Central memory CD8-positive, alpha-beta T cell (primary cell): Measurements from ENCODE around the gene ADTRP.

Experiments used
- ATAC-seq: fragments of 150-1000 bp; cut with Tn5 transposase; replicated peaks from 2 replicates; pipeline ENCODE4 v1.10.0; 2022; ENCODE audit warnings: mild to moderate bottlenecking, moderate FRiP score, moderate number of reproducible peaks; ENCODE audit not compliant: poor library complexity, severe bottlenecking; ENCODE audit errors: extremely low read depth
- DNase-seq, 2 donors: peaks; one replicate each; pipeline ENCODE4 v3.0.0; 2021; ENCODE audit warnings: low spot score in 2 of 2
- H3K27ac Mint-ChIP-seq: one replicate; pipeline ENCODE4 v1.8.0; 2022; ENCODE audit warnings: low read depth, mild to moderate bottlenecking, moderate library complexity, mixed read lengths
- H3K27me3 Mint-ChIP-seq: one replicate; pipeline ENCODE4 v1.8.0; 2022; ENCODE audit warnings: mixed read lengths
- H3K36me3 Mint-ChIP-seq: one replicate; pipeline ENCODE4 v1.8.0; 2022; ENCODE audit warnings: mild to moderate bottlenecking, moderate library complexity, mixed read lengths; ENCODE audit not compliant: insufficient read depth
- H3K4me1 Mint-ChIP-seq: one replicate; pipeline ENCODE4 v1.8.0; 2022; ENCODE audit warnings: mixed read lengths
- H3K4me3 Mint-ChIP-seq: one replicate; pipeline ENCODE4 v1.8.0; 2022; ENCODE audit warnings: mild to moderate bottlenecking, moderate library complexity, mixed read lengths
- H3K9me3 Mint-ChIP-seq: one replicate; pipeline ENCODE4 v1.8.0; 2022; ENCODE audit warnings: mixed read lengths

The ADTRP gene

GRCh38 chr6:11798096-11798495, 19.5 kb upstream of the ADTRP start:
- no peak overlapping the region for H3K27ac Mint-ChIP-seq
- H3K4me3 Mint-ChIP-seq = no peak overlapping the region

DNA sequence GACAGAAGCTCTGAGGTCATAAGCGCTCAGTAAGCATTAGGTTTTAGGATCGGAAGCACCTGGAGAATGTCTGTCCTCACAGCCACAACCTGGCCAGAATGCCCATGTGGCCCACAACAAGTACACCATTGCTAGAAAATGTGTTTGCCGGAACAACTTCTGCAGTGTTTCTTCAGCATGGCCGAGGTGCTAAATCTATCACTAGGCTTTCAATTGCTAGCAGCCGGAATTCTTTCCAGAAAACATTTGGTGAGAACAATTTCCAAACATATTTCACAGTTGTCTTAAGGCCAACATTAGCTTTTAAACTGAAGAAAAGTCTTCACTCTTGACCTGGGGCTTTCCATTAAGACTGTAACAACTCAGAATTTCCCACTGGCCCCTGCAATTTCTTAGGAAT, 18.2 kb upstream of the ADTRP start:
- Mint-ChIP-seq H3K36me3 (no peaks in the 10 kb centered on the region), H3K4me1 (no peaks in the 10 kb centered on the region), H3K4me3 (no peak overlapping the region), H3K9me3 (peaks cover 7% of the 10 kb centered on the region), H3K27ac (no peak overlapping the region), H3K27me3 (no peaks in the 10 kb centered on the region)
- no peak for ATAC-seq
- no peak for DNase-seq

More at GRCh38 chr6:11798096-11798495, 19.5 kb upstream of the ADTRP start:
- Mint-ChIP-seq H3K9me3 (peaks cover 2% of the 10 kb centered on the region), H3K4me1 (no peaks in the 10 kb centered on the region), H3K27me3 (no peaks in the 10 kb centered on the region), H3K36me3 (no peaks in the 10 kb centered on the region)
- no peak for DNase-seq
- no peak for ATAC-seq

DNA sequence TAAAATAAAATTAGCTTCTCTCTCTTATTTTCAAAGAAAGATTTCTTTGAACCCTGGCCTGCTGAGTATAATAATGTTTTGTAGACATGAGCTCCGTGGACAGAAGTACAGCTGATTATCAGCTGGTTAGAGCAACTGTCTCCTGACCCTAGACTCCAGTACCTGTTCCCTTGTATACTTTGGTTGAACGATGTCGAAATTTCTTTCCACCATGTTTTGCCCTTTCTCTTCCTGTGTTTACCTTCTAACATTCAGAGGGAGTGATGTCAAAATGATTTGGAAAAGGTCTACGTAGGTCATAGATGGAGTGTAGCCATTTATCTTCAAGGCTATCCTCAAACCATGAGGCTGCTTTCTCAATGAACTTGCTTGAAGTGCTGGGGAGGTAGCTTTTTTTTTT, 16.8 kb upstream of the ADTRP start:
- Mint-ChIP-seq H3K4me3 (no peak overlapping the region), H3K27me3 (no peaks in the 10 kb centered on the region), H3K36me3 (no peaks in the 10 kb centered on the region), H3K4me1 (no peaks in the 10 kb centered on the region), H3K27ac (no peak overlapping the region), H3K9me3 (peaks cover 7% of the 10 kb centered on the region)
- DNase-seq = no peak
- ATAC-seq = no peak

- H3K36me3 Mint-ChIP-seq = no peaks in the 10 kb centered on the region
- no peaks in the 10 kb centered on the region for H3K4me1 Mint-ChIP-seq
- no peaks in the 10 kb centered on the region for H3K27me3 Mint-ChIP-seq
- ATAC-seq (no peak), DNase-seq (no peak)
- H3K4me3 Mint-ChIP-seq = no peak overlapping the region
- no peak overlapping the region for H3K27ac Mint-ChIP-seq
- peaks cover 7% of the 10 kb centered on the region for H3K9me3 Mint-ChIP-seq
Measured at GRCh38 chr6:11793277-11793676, 14.7 kb upstream of the ADTRP start.

DNA sequence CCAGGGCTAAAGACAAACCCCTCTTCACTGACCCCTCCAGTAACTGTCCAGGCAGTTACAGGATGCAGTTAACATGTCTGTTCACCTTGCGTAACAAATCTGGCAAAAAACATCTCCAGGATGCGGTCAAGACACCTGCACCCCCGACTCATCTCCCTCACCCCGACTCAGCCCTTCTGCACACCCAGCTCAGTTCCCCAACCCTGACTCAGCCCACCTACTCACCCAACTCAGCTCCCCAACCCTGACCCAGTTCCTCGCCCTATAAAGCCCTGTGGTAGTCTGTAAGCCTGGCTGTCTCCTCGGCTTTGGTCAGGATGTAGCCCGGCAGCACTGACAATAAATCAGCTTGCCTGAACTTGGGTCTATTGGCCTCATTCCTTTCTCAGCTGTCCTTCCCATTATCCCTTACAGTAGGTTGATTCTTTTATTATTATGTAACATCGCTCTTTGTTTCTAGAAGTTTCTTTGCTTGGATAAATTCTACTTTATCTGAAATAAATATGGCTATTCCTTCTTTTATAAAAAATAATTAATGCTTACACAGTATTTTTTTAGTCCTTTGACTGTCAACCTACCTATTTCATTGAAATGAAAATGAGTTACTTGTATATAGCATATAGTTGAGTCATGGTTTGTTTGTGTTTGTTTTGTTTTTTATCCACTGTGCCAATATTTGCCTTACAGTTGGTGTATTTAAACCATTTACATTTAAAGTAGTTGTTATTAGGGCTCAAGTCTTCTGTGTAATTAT, 12.9 kb upstream of the ADTRP start:
- H3K9me3 Mint-ChIP-seq = peaks cover 7% of the 10 kb centered on the region
- no peak for DNase-seq
- no peaks in the 10 kb centered on the region for H3K36me3 Mint-ChIP-seq
- no peak overlapping the region for H3K4me3 Mint-ChIP-seq
- no peak for ATAC-seq
- no peak overlapping the region for H3K27ac Mint-ChIP-seq
- H3K27me3 Mint-ChIP-seq = no peaks in the 10 kb centered on the region
- H3K4me1 Mint-ChIP-seq = no peaks in the 10 kb centered on the region

DNA sequence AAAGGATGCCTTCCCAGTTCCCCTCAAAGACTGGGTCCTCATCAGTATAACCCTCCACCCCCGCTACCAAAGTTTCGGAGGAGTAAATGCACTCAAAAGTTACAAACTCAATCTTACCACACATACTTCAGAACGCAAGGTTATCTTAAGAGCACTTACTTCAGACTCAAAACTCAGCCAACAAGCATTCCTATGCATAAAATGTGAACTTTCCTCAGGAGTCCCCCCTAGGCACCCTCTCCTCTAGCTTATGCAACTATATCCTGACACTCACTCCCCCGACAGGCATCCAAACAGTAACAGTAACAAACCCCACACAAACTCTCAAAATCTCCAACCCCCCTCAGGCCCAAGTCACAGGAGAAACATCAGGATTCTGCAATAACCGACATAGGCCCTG, 11.1 kb upstream of the ADTRP start:
- Mint-ChIP-seq H3K27me3 (no peaks in the 10 kb centered on the region), H3K4me1 (peaks cover 6% of the 10 kb centered on the region), H3K27ac (no peak overlapping the region), H3K4me3 (no peak overlapping the region), H3K9me3 (peaks cover 7% of the 10 kb centered on the region), H3K36me3 (no peaks in the 10 kb centered on the region)
- DNase-seq (no peak), ATAC-seq (no peak)

DNA sequence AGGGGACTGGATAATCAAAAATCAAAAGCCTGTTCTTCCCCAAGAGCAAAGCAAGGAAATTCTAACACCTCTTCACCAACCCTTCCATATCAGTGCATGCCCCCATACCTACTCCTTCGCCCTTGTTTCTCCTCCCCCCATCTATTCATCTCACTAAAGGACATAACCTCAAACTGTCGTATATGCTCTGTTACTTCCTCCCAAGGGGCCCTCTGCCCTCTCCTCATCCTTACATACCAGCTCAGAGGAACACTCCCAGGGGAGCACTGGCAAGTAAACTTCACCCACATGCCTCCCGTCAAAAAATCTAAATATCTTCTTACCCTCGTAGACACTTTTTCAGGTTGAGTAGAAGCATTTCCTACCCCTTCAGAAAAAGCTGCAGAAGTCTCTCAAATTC, 9.4 kb upstream of the ADTRP start:
- no peak for ATAC-seq
- Mint-ChIP-seq H3K27me3 (peaks cover 13% of the 10 kb centered on the region), H3K9me3 (peaks cover 4% of the 10 kb centered on the region), H3K4me1 (peaks cover 6% of the 10 kb centered on the region), H3K27ac (no peak overlapping the region), H3K4me3 (no peak overlapping the region), H3K36me3 (no peaks in the 10 kb centered on the region)
- no peak for DNase-seq

DNA sequence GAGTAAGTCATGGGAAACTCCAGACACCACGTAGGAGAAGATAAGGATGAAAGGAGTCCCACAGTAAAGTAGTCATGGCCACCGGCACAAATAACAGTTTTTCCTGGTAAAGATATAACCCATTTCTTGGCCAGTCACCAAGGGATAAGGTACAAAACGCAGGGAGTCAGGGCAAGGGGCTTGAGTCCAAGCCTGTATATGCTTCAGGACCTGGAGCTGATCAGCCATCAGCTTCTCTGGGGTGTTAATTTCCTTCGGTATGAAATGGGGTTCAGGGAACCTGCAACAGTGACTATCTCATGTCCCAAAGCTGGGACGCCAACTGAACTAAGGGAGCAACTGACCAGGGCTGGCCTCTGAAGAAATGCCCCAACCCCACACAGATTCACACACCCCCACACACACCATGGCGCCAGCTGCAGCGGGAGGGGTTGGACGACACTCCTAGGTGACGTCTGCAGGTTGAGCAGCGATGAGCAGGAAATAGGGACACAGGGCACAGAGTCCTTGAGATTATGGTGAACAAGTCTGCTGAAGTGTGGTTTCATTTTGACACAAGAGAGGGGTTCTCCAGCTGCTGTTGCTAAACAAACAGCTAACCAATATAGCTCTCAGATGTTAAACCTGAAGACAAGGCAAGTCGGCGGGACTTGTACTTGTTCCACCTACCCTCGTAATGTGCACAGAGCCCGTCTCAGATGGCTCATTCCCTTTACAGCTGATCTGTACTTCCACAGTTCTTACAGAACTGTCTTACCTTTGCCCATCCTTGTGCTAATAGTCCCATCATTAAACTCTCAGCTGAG, 7.4 kb upstream of the ADTRP start:
- H3K27ac Mint-ChIP-seq = peak overlapping the region; percentile 23
- no peak for DNase-seq
- peak overlapping the region; percentile 54 for H3K4me3 Mint-ChIP-seq

GRCh38 chr6:11785415-11785773, 6.8 kb upstream of the ADTRP start:
- no peaks in the 10 kb centered on the region for H3K9me3 Mint-ChIP-seq
- DNase-seq (no peak), ATAC-seq (peak; percentile 70)
- peak overlapping the region; percentile 23 for H3K27ac Mint-ChIP-seq
- peaks cover 18% of the 10 kb centered on the region for H3K27me3 Mint-ChIP-seq
- H3K36me3 Mint-ChIP-seq = no peaks in the 10 kb centered on the region
- peaks cover 6% of the 10 kb centered on the region for H3K4me1 Mint-ChIP-seq
- H3K4me3 Mint-ChIP-seq = peak overlapping the region; percentile 54

More for the DNA sequence above, 7.4 kb upstream of the ADTRP start:
- H3K9me3 Mint-ChIP-seq = no peaks in the 10 kb centered on the region
- ATAC-seq = peak; percentile 76
- peaks cover 6% of the 10 kb centered on the region for H3K4me1 Mint-ChIP-seq
- peaks cover 18% of the 10 kb centered on the region for H3K27me3 Mint-ChIP-seq
- no peaks in the 10 kb centered on the region for H3K36me3 Mint-ChIP-seq

- no peaks in the 10 kb centered on the region for H3K36me3 Mint-ChIP-seq
- no peak for ATAC-seq
Measured at GRCh38 chr6:11784341-11784740, 5.7 kb upstream of the ADTRP start.

DNA sequence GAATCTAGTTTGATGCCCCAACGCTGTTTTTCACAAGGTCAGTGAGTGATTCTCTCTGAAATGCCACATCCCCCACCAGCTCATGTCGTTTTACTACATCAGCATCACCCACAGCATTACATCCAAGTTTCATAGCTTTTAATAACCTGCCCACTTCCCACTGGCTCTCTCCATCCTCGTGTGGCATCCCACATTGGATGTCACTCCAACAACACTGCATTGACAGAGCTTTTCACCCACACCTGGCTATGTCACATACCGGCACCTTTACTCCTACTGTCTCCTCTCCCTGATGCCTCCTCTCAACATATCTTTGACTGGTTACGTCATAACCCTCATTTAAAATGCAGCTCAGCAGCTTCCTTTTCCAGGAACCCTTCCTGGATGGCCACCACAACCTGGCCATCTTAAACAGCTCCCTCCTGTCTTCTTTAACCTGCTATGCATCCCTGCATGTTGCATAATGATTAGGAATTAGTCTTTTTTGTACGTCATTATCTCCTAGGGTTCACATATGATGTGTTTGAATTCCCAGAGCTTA, 5.0 kb upstream of the ADTRP start:
- DNase-seq = no peak
- no peak for ATAC-seq
- H3K4me1 Mint-ChIP-seq = peaks cover 6% of the 10 kb centered on the region
- H3K9me3 Mint-ChIP-seq = no peaks in the 10 kb centered on the region
- no peaks in the 10 kb centered on the region for H3K36me3 Mint-ChIP-seq
- H3K4me3 Mint-ChIP-seq = no peak overlapping the region
- H3K27ac Mint-ChIP-seq = no peak overlapping the region
- H3K27me3 Mint-ChIP-seq = peaks cover 18% of the 10 kb centered on the region

More at GRCh38 chr6:11784341-11784740, 5.7 kb upstream of the ADTRP start:
- Mint-ChIP-seq H3K4me1 (peaks cover 6% of the 10 kb centered on the region), H3K27me3 (peaks cover 18% of the 10 kb centered on the region), H3K4me3 (no peak overlapping the region), H3K9me3 (no peaks in the 10 kb centered on the region), H3K27ac (no peak overlapping the region)
- DNase-seq = no peak

DNA sequence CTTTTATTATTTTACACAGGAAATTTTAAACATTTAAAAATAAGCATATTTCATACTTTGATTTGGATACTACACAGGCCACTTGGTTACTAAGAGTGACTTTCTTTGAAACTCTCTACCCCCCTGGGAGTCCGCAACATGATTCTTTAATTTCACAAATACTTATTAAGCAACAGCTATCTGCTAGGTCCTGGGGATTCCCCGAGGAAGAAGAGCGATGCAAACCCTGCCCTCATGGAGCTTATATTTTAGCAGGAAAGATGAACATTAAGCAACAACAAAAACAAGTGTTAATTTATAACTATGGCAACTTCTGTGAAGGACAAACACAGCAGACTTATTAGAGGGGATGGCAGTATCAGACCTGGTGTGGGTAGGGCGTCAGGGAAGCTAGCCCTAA, 3.9 kb upstream of the ADTRP start:
- no peak overlapping the region for H3K4me3 Mint-ChIP-seq
- H3K27me3 Mint-ChIP-seq = peaks cover 18% of the 10 kb centered on the region
- H3K9me3 Mint-ChIP-seq = no peaks in the 10 kb centered on the region
- no peaks in the 10 kb centered on the region for H3K36me3 Mint-ChIP-seq
- peaks cover 6% of the 10 kb centered on the region for H3K4me1 Mint-ChIP-seq
- H3K27ac Mint-ChIP-seq = no peak overlapping the region
- ATAC-seq (no peak), DNase-seq (no peak)

GRCh38 chr6:11780097-11780428, 1.5 kb upstream of the ADTRP start:
- Mint-ChIP-seq H3K4me3 (no peak overlapping the region), H3K4me1 (no peaks in the 10 kb centered on the region), H3K9me3 (no peaks in the 10 kb centered on the region), H3K27ac (no peak overlapping the region), H3K27me3 (peaks cover 31% of the 10 kb centered on the region), H3K36me3 (no peaks in the 10 kb centered on the region)
- ATAC-seq (no peak), DNase-seq (no peak)
